H1 (cell line): Measurements from ENCODE around the gene SPEF2. TPM values are rescaled to one million over a fixed set of nuclear protein-coding genes. Genes with fewer than 3 reads are reported as not detected.

ENCODE experiments used
- ASH2L ChIP-seq: fragments of 200-600, 300-600 bp; sonication (generic); IDR thresholded peaks from one replicate; pipeline ENCODE4 v1.7.1; 2017; ENCODE audit warnings: low read length
- CREB1 ChIP-seq: IDR thresholded peaks from 2 replicates; pipeline ENCODE4 v1.6.1; 2012; ENCODE audit warnings: inconsistent platforms
- CTBP2 ChIP-seq: IDR thresholded peaks from 2 replicates; pipeline ENCODE4 v1.7.0; 2011; ENCODE audit warnings: borderline replicate concordance, mild to moderate bottlenecking, moderate library complexity, mixed read lengths, low read length; ENCODE audit not compliant: insufficient read depth, insufficient read length
- HDAC6 ChIP-seq: IDR thresholded peaks from one replicate; pipeline ENCODE4 v1.7.1; 2012; ENCODE audit warnings: low read depth, mild to moderate bottlenecking, inconsistent platforms, low read length, moderate library complexity
- RAD21 ChIP-seq, 2 experiments: IDR thresholded peaks in 1 of 2; conservative IDR thresholded peaks in 1 of 2; 2 replicates each; pipeline ENCODE4 v1.6.1; 2011; ENCODE audit warnings: low read depth in 2 of 2, low read length in 2 of 2, improper control_type of control experiment in 1 of 2, inconsistent platforms in 1 of 2, mild to moderate bottlenecking in 1 of 2, moderate library complexity in 1 of 2
- SIRT6 ChIP-seq: IDR thresholded peaks from one replicate; pipeline ENCODE4 v1.7.1; 2012; ENCODE audit warnings: low read length, inconsistent platforms
- SP1 ChIP-seq: IDR thresholded peaks from 2 replicates; pipeline ENCODE4 v1.6.1; 2011; ENCODE audit warnings: low read depth, low read length
- SUZ12 ChIP-seq: fragments of 200-600 bp; sonication (generic); IDR thresholded peaks from 2 replicates; pipeline ENCODE4 v1.6.1; 2012; ENCODE audit warnings: mild to moderate bottlenecking, inconsistent platforms, low read length, moderate library complexity, mixed read lengths
- TBP ChIP-seq: IDR thresholded peaks from 2 replicates; pipeline ENCODE4 v1.6.1; 2011; ENCODE audit warnings: low read depth, low read length, improper control_type of control experiment
- polyA plus RNA-seq, 7 experiments: library from polyadenylated mRNA; depleted of rRNA in 3 of 7; stranded (reverse) in 5 of 7; unstranded in 2 of 7; fragments of >200 nt in 5 of 7; fragments of 200-250 nt in 2 of 7; gene quantifications; 1 replicate in 5 of 7; 2 replicates in 1 of 7; 4 replicates in 1 of 7; pipeline versions ENCODE4 v1.2.1 to v1.2.3, GENCODE V29; 2011 to 2013; ENCODE audit warnings: missing spikeins in 2 of 7, mixed read lengths in 2 of 7
- total RNA-seq: library from RNA; stranded (reverse); fragmentation: NEBNext Ultra II Directional; extraction: Animal tissue kit (Norgen Biotek cat#: 25700); gene quantifications from 2 replicates; pipeline ENCODE4 v1.2.1, GENCODE V29; 2021
- TF ChIP-seq, protein P1 (sequence below): IDR thresholded peaks from 2 replicates; pipeline ENCODE4 v1.6.1; 2012; ENCODE audit warnings: inconsistent platforms

Gene SPEF2
- total and polyA plus RNA-seq, 2 of the 8 experiments (the other 6 are each of a cell fraction or from before 2014, with no cell fraction given), result 0.14 to 0.73 TPM

- TF ChIP-seq, protein P1, sequence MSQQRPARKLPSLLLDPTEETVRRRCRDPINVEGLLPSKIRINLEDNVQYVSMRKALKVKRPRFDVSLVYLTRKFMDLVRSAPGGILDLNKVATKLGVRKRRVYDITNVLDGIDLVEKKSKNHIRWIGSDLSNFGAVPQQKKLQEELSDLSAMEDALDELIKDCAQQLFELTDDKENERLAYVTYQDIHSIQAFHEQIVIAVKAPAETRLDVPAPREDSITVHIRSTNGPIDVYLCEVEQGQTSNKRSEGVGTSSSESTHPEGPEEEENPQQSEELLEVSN, result no peak
- no peak for TF ChIP-seq HDAC6
- TF ChIP-seq SUZ12, result no peak
- TF ChIP-seq SIRT6, result no peak
- TF ChIP-seq CREB1, result no peak
- TF ChIP-seq TBP, result no peak
- no peak for TF ChIP-seq RAD21 (IDR thresholded peaks at IDR 0.05 in 1 of 2, conservative IDR thresholded peaks at IDR 0.05 in 1 of 2; ENCODE audit: low read depth in 2 of 2, low read length in 2 of 2)
- TF ChIP-seq CTBP2, result no peak
- no peak for TF ChIP-seq ASH2L
- no peak for TF ChIP-seq SP1
Observed at GRCh38 chr5:35780236-35780635, 162.6 kb downstream of the SPEF2 start (continued).
